ENCODE results near the gene LRFN5. TPM values are rescaled to one million over a fixed set of nuclear protein-coding genes. Genes with fewer than 3 reads are reported as not detected.
"Not testable (repeated sequence)": the region's sequence is repeated elsewhere in the genome, so short reads cannot be mapped to it uniquely, and the experiment has no call there.

LRFN5 gene
- total RNA-seq, 1 donor from 2014 or later = 1.0 TPM

GRCh38 chr14:41663473-41663850, 56.8 kb downstream of the LRFN5 start:
- Histone ChIP-seq H3K27me3 (no peaks in the 10 kb centered on the region), H3K4me3 (no peak overlapping the region), H3K27ac (no peak overlapping the region), H3K36me3 (no peaks in the 10 kb centered on the region), H3K4me1 (no peaks in the 10 kb centered on the region), H3K9me3 (no peaks in the 10 kb centered on the region)
- no peak for ATAC-seq
- TF ChIP-seq CTCF (IDR thresholded peaks at IDR 0.05) = no peak
- DNase-seq = no peak
- intact Hi-C loops (cut with DNase I) = no loop called here

GRCh38 chr14:41666301-41666700, 59.6 kb downstream of the LRFN5 start:
- ATAC-seq = no peak
- no peak overlapping the region for H3K4me3 ChIP-seq
- intact Hi-C loops (cut with DNase I) = no loop called here

GRCh38 chr14:41668356-41668755, 61.7 kb downstream of the LRFN5 start:
- no peaks in the 10 kb centered on the region for H3K4me1 ChIP-seq
- H3K27ac ChIP-seq = no peak overlapping the region
- intact Hi-C loops (cut with DNase I) = no loop called here
- ATAC-seq = no peak
- no peaks in the 10 kb centered on the region for H3K36me3 ChIP-seq
- H3K27me3 ChIP-seq = no peaks in the 10 kb centered on the region
- DNase-seq = no peak
- H3K4me3 ChIP-seq = no peak overlapping the region
- no peaks in the 10 kb centered on the region for H3K9me3 ChIP-seq
- no peak for TF ChIP-seq CTCF (IDR thresholded peaks at IDR 0.05)

More at GRCh38 chr14:41666301-41666700, 59.6 kb downstream of the LRFN5 start:
- H3K36me3 ChIP-seq = no peaks in the 10 kb centered on the region
- no peak for DNase-seq
- H3K27me3 ChIP-seq = no peaks in the 10 kb centered on the region
- TF ChIP-seq CTCF (IDR thresholded peaks at IDR 0.05) = no peak
- H3K4me1 ChIP-seq = no peaks in the 10 kb centered on the region
- H3K27ac ChIP-seq = no peak overlapping the region
- H3K9me3 ChIP-seq = no peaks in the 10 kb centered on the region

- H3K27ac ChIP-seq; H3K27me3 ChIP-seq; H3K4me1 ChIP-seq; intact Hi-C loops (cut with DNase I); H3K4me3 ChIP-seq; ATAC-seq; H3K36me3 ChIP-seq; H3K9me3 ChIP-seq; DNase-seq: not testable (repeated sequence)
Measured at GRCh38 chr14:41673601-41674000, 66.9 kb downstream of the LRFN5 start.

- intact Hi-C loops (cut with DNase I); DNase-seq; ATAC-seq; H3K27me3 ChIP-seq; H3K4me1 ChIP-seq; H3K36me3 ChIP-seq; H3K9me3 ChIP-seq; H3K27ac ChIP-seq; H3K4me3 ChIP-seq: not testable (repeated sequence)
Measured at GRCh38 chr14:41674511-41674971, 67.9 kb downstream of the LRFN5 start.

GRCh38 chr14:41699486-41699885, 92.8 kb downstream of the LRFN5 start:
- no peak for DNase-seq
- Histone ChIP-seq H3K9me3 (no peaks in the 10 kb centered on the region), H3K36me3 (no peaks in the 10 kb centered on the region), H3K27me3 (no peaks in the 10 kb centered on the region), H3K4me3 (no peak overlapping the region), H3K4me1 (no peaks in the 10 kb centered on the region), H3K27ac (no peak overlapping the region)
- TF ChIP-seq CTCF (IDR thresholded peaks at IDR 0.05) = no peak
- ATAC-seq = no peak
- intact Hi-C loops (cut with DNase I) = no loop called here

- no peak for TF ChIP-seq CTCF (IDR thresholded peaks at IDR 0.05)
- H3K4me1 ChIP-seq = no peaks in the 10 kb centered on the region
- DNase-seq (no peak), ATAC-seq (peak; percentile 67)
- no peaks in the 10 kb centered on the region for H3K9me3 ChIP-seq
- no peaks in the 10 kb centered on the region for H3K36me3 ChIP-seq
- no peak overlapping the region for H3K27ac ChIP-seq
- no peaks in the 10 kb centered on the region for H3K27me3 ChIP-seq
- no peak overlapping the region for H3K4me3 ChIP-seq
- intact Hi-C loops (cut with DNase I) = no loop called here
Measured at GRCh38 chr14:41718477-41719166, 111.9 kb downstream of the LRFN5 start.
